Measurements from ENCODE around the gene COL5A2.

Gene COL5A2

DNA sequence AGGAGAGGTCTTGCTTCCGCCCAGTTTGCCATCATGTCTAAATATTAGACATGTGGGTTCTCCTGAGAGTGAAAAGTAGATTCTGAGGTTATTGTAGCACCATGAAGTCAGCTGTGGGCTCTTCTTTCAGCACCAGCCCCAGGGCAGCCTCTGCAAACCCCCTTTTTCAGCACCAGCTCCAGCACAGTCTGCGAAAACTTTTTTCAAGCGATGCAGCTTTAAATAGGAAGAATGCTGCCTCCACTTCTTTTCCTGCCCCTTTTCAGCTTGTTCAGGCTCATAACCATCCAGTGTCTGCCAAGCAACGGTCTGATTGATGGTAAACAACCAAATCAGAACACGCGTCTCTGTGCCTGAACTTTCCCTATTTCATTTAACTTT lies at the start of gene COL5A2:
Gene COL5A2, minus strand, starts transcription at position 192 of the 381 bp plus-strand sequence. Its CDS starts 157 bp downstream, at position 35.
- DNase-seq (ENCODE audit: low spot score), result no peak

DNA sequence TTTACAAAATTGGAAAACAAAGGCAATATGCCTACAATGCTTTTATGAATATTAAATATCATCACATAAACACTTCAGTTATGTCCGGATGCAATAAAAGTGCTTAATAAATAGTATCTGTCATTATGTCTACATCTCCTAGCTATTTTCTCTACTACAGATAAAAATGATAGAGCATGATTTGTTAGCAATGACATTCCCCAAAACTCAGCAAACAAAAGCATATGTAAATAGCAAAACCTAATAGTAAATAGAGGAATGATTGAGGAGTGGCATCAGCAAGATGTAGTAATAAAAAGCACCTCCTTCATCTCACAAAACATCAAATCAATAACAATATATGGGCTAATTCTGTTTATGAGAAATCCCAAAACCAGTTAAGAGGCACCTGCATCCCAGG lies 46.5 kb upstream of the COL5A2 start:
- no peak for DNase-seq (ENCODE audit: low spot score)

DNA sequence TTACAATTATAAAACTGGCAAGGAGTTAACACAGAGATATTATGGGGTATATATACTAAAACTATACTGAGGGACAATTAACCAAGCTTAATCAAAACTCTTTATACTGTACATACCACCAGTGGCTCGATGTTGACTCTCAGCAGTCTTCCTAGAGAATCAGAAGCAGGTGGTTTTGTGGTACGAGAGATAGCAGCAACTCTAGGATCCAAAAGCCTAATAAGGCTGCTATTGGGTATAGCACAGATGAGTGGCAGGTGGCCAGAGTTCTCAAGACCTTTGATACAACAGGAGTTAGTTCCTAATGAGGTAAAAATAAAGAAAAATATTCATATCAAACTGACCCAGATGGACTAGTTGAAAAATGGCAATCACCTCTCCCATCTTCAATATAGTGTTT lies 45.5 kb upstream of the COL5A2 start:
- DNase-seq (ENCODE audit: low spot score), result no peak

DNA sequence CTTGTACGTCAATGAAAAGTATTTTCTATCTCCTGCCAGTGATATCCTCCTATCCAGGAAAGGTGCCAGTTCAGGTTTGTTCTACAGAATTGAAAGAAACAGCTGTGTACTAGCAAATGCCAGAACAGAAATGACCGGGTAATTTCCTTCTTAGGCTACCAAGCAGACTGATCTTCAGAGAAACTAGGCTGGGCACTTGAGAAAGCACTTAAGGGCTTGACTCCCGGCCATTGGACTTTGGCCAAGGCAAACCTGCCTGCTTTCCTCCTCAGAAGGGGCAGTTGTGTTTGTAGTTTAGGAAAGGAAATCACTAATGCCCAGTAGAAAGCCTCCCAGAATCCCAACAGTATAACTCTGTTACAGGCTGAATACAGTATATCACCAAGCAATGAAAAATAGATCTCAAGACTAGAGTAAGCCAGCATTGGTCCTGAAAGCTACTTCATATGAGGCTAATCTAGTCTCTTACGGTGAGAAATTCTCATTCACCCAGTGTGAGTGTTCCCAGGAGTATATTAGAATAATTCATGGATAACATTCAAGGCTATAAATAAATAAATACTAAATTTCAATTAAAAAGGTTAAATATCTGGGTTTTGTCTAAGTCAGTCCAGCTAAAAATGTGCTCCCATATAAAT lies 43.0 kb upstream of the COL5A2 start:
- no peak for DNase-seq (ENCODE audit: low spot score)

DNA sequence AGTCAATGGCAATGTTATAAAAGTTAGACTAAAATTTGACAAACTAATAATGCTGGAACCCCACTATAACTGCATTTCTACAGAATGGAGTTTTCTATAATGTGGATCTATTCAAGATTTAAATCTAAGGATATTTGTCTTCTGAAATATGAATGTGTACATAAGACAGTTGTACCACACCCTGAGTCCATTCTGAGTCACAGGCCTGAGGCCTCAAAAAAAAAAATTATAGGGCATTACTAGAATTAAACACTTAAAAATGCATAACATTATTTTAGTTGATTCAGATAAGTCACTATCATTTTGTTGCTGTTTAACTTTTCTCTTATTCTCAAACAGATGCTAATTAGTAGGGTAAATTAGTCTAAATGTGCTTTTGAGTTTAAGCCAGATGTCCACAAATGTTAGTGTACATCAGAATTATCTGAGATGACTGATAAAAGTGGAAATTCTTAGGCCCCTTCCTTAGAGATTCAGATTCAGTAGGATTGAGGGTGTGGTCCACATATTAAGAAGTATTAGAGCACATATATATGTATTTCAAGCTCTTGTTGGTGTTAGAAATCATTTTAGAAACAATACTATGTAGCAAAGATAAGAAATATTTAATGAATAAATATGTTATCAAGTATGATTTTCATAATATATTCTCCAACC lies 42.4 kb upstream of the COL5A2 start:
- peak; percentile 8 for DNase-seq (ENCODE audit: low spot score)

DNA sequence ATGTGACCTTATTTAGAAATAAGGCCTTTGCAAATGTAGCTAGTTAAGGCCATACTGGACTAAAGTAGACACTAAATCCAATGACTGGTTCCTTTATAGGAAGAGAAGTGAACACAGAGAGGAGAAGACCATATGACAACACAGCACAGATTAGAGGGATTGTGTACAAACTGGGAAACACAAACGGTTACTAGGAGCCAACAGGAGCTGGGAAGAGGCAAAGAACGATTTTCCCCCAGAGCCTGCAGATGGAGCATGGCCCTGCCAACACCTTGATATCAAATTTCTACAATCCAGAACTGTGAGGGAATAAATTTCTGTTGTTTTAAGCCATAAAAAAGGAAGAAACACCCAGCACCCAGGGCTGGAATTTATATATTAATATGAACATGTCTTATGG lies 38.7 kb upstream of the COL5A2 start:
- no peak for DNase-seq (ENCODE audit: low spot score)

DNA sequence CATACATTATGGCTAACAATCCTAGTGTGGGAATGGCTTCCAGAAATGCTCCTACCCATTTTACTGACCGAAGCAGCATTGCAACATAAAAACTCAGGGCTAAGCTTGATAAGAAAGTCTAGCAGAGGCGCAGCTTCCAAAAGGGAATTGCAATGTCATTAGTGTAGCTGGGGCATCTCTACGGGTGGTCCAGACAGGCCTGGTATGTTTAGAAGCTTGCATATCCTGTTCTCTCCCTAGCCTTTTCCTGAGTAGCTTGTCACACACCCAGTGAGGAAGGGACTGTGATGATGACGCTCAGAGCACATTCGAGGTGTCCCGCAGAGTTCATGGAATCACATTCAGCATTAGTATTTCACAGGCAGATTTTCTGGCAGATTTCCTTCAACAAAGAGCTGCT lies 38.0 kb upstream of the COL5A2 start:
- DNase-seq (ENCODE audit: low spot score), result no peak

DNA sequence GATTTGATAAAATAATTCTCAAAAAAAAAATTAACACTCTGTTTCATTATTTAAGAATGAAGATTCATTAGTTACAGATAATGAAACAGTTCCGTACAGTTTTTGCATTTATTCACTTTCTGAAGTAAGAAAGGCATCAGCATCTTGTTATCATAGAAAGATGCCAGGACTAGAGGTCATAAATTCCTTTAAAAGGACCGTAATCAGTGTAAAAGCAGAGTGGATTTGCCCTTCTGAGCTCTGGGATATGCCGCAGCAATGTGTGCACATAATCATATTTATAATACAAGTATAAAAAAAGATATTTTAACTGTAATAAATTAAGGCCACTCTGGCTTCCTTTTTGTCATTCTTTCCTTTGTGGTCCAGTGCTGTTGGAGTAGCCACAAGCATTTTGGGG lies 37.5 kb upstream of the COL5A2 start:
- DNase-seq (ENCODE audit: low spot score), result no peak

DNA sequence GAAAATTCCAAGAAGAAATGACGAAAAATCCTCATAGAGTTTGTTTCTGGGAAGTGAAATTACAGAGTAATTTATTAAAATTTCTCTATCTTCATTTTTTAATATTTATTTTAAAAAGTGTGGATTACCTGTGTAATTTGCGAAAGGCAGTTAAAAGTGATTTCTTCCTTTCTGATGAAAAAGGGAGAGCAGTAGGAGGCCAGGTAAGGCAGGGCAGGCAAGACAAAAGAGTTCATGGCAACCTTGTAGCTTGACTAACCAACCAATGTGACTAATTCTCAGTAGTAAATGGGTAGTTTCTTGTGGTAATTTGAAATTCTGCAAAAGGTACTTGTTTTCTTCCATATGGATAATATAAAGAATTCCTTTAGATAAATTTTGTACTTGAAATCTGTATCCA lies 34.9 kb upstream of the COL5A2 start:
- no peak for DNase-seq (ENCODE audit: low spot score)

DNA sequence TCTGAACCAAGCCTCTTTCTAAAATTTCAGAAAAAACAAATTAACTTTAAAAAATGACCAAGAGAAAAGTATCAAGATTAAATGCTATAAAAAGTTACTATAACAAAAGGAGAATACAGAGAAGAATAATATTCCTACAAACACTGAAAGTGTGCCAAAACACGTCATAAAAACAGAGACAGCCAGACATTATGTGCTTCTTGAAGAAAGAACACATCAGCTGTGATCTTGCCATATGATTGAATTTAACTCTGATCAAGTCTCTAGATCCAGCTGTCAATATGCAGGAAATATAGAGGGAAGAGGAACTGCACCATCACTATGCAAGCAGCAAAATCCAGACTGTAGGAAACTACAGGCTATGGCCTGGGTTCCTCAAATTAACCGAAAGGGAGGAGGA lies 33.7 kb upstream of the COL5A2 start:
- no peak for DNase-seq (ENCODE audit: low spot score)

DNA sequence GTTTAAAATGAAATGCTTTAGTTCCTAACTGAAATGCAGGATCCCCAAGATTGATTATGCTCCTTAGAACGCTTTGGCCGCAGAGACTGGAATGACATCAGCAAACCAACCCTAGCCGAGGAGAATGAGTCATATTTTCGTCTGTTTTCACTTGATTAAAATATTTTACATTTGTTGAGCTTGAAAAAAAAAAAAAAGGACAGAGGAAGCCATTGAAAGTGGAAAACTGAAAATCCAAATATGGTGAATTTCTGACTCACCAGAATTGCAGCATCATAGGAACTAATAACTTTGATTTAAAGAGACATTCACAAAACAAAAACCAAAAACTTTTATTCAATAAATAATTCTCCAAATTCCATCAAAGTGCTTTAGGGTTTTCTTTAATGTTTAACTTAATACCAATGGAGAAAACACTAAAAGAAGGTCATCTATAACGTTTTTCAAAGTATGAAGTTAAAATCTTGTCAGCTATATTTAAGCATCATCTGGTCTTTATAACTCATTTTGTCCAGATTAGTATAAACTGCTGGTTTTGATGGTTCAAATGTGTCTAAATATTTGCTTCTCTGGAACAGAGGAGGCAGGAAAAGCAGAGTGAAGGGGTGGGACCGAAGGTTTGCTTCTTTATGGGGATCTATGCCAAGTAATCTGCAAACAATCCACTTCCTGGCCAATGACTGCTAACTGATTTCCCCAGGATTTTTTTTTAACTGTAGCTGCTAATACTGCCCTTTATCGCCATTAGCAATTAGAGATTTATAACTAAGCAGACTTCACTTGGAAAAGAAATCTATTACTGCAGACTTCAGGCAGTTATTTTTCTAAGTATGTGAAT lies 30.9 kb upstream of the COL5A2 start:
- peak; percentile 37 for DNase-seq (ENCODE audit: low spot score)

DNA sequence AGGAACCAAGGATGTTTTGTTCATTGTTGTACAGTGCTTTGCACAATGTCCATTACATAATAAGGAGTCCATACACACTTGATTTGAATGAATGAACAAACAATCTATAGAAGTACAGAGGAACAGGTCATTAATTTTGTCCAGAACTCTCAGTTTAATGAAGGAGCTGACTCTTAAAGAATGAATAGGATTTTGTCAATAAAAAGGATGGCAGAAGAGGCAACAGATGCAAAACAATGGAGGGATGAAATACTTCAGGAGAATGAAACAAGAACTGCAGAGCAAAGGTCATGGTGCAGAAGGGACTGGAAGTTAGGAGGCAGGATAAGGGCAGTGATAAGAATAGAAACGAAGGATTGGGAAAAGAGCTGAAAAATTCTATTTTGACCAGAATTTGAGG lies 28.7 kb upstream of the COL5A2 start:
- DNase-seq (ENCODE audit: low spot score), result no peak

DNA sequence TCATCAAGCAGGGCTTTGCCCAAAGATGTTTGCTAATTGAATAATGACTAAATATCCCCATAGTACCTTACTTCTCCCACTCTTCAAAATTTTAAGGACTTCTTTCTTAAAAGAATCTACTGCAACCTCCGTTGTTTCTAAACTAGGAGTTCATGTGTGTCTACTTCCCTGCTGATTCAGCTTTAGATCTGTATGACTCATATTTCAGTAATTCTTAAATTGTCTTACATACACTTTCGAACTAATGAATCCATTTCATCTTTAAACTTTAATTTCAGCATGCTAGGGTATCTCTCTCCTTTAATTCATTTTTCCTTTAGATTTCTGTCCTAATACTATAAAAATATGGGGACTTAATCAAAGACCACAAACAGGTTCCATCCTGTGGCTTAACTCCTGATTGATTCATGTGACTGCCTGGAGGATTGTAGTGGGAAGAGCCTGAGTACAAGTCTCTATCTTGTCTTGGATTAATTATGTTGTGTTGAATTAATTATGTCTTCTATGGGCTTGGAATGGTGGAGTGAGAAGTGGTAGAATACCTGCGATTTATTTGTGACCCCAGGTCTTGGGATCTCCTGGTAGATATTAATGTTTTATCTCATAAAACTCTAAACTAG lies 24.9 kb upstream of the COL5A2 start:
- DNase-seq (ENCODE audit: low spot score), result peak; percentile 56

DNA sequence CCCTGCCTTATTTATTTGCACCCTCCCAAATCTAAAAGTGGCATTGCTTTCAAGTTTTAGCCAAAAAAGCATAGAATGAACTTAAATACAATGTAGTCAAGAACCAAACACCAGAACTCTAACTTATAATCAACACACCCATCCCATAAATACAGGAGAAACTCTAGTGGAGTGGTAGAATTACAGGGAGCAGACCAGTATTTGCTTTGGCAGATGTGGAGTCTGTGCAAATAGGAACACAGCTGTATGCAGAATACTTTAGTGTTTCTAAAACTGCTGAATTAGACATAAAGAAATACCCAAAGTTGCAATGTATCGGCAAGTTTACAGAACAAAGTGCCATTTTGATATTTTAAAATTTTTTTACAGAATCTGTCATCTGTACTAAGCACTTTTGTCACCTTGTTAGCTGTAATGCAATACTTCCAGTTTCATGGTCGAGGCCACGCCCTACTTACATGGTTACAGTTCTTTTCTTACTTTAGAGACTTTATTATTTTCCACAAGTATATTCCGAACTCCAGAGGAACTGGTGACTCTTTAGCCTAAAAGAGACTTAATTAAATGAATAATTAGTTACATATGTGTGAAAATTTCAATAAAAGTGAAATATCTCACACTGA lies 23.7 kb upstream of the COL5A2 start:
- no peak for DNase-seq (ENCODE audit: low spot score)

DNA sequence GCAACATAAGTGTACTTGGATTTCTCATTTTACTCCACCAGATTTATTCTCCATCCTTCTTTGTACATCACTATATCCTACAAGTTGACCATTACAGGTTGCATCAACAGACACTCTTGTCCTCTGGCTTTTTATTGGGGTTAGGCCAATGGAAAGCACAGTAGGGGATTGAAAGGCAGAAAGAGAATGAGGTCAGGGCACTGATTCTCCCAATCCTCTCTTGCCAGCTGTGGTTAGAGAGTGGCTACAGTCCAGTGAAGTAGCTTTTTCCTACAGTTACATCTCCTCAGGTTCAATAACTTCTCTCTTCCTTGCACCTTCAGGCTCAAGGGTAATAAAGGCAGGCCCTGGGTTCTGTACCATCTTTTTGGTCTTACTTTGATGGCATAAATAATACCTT lies 20.2 kb upstream of the COL5A2 start:
- DNase-seq (ENCODE audit: low spot score), result no peak

DNA sequence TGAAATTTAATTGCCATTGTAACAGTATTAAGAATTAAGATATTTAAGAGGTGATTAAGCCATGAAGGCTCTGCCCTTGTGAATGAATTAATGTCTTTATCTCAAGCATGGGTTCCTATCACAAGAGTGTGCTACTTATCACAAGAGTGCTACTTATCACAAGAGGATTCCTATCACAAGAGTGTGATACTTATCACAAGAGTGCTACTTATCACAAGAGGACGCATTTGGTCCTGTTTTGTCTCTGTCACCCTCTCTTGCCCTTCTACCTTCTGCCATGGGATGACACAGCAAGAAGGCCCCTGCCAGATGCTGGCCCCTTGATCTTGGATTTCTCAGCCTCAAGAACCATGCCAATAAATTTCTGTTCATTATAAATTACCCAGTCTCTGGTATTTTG lies 13.2 kb upstream of the COL5A2 start:
- DNase-seq (ENCODE audit: low spot score), result no peak

DNA sequence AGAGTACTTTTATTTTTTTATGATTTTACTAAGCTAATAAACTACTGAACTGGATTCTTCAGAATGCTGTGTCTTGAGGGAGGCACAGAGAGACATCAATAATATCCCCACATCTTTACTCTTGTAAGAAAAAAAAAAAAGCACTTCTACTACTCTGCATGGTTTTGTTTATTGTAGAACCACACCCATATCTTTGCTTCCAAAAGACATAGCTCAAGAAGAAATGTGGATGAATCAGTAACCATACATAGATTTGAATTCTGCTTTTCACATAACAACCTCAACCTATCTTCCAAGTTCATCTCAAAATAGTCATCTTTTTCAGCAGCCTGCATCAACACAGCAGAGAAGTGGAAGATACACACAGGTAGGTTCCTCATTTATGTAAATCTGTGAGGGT lies 12.2 kb upstream of the COL5A2 start:
- DNase-seq (ENCODE audit: low spot score), result no peak

DNA sequence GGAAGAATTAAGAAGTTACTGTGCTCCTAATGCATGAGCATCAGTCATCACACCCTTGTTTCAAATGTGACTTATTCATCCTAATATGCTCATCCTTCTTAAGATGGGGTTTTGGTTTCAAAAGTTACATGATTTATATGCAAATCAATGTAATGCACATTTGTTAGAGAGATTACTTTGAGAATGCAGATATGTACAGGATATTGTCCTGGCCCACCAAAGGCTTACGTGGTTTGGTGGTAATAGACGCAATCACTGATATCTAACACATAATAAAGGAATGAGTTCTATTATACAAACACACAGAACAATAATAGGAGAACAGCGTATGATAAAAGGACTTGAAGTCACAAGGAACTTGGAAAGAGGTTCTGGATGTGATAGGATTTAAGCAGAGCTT lies 11.1 kb upstream of the COL5A2 start:
- no peak for DNase-seq (ENCODE audit: low spot score)

DNA sequence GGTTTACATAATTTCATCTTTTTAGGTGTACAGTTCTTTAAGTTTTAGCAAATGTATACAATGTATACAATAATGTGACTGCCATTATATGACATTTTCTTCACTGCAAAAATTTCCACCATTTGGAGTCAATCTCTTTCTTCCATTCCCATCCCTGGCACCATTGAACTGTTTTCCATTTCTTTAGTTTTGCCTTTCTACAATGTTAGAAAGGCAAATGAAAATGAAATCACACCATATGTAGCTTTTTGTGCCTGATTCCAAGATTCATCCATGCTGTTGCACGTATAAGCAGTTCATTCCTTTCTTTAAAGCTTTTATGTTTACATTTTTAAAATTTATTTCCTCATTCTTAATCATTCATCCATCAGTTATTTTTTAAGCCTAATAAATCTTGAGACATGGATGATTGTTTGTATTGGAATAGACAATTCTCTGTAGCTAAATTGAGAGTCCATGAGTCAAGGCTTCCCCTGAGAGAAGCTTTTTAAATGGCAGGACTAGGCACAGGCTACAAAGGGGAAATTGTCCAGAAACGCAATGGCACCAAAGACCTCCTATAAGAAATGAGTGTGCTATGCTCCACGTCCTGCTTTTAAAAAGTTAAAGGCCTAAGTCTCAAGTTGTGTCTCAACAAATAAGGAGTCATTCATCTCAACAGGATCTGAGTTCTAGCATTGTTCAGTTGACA lies 8.7 kb upstream of the COL5A2 start:
- DNase-seq (ENCODE audit: low spot score), result no peak

DNA sequence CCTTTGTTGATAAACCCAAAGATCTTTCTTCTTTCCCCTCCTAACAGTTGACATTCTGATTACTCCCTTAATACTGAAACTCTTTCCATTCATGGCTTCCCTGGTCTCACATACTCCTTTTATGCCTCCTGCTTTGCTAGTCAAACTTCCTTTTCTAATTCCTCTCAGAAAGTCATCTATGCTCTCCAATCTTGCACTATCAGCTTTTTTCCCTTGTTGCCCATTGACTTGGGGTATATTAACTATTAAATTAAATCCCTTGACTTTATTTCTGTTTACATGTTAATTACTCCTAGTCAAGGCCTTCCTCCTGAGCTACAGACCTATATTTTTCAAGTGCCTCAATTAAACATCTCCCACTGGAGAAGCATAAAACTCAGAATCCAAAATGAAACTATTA lies 3.6 kb upstream of the COL5A2 start:
- no peak for DNase-seq (ENCODE audit: low spot score)

DNA sequence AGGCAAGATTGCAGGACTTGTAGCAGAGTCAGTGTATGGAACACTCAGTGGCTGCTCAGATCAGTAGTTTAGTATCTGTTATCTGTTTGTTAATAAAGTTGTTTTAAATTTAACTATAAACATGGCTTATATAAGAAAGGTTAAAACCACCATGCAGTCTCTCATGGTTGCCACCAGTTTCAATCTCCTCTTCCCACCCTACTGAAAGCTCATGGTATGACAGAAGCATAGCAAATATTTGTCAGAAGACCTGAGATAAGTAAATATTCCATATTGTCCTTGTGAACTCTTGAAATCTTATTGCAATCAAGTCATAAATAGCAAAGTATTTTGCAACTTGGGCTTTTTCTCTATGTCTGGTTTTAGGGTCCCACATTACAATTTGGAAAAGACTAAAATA lies 2.1 kb upstream of the COL5A2 start:
- DNase-seq (ENCODE audit: low spot score), result no peak
